DOHH2 (cell line): ENCODE results near the gene GREB1L.

Experiments
- H3F3A ChIP-seq: fragments of 200-600 bp; sonication (generic), shearing (Covaris generic); 2 replicates; pipeline ENCODE4 v1.6.0; 2016; ENCODE audit warnings: antibody characterized with exemption, mild to moderate bottlenecking; ENCODE audit not compliant: control insufficient read depth, insufficient read depth
- H3K27ac ChIP-seq: fragments of 200-600 bp; sonication (generic); 2 replicates; pipeline ENCODE4 v1.5.1; 2014; ENCODE audit warnings: low read depth, mild to moderate bottlenecking, low read length, moderate library complexity
- H3K27me3 ChIP-seq: fragments of 200-600 bp; sonication (generic); 2 replicates; pipeline ENCODE4 v1.6.1; 2014; ENCODE audit warnings: mild to moderate bottlenecking, low read length, mixed read lengths; ENCODE audit not compliant: control insufficient read depth
- H3K36me3 ChIP-seq: fragments of 200-600 bp; sonication (generic); 2 replicates; pipeline ENCODE4 v1.6.1; 2014; ENCODE audit warnings: mild to moderate bottlenecking, low read length, moderate library complexity, mixed read lengths; ENCODE audit not compliant: control insufficient read depth
- H3K4me1 ChIP-seq: fragments of 200-600 bp; sonication (generic); 2 replicates; pipeline ENCODE4 v1.6.1; 2014; ENCODE audit warnings: mild to moderate bottlenecking, low read length, mixed read lengths; ENCODE audit not compliant: control insufficient read depth
- H3K4me2 ChIP-seq: fragments of 200-600 bp; sonication (generic); 2 replicates; pipeline ENCODE4 v1.6.0; 2014; ENCODE audit warnings: mild to moderate bottlenecking, low read length, moderate library complexity
- H3K4me3 ChIP-seq: fragments of 200-600 bp; sonication (generic); 2 replicates; pipeline ENCODE4 v1.5.1; 2014; ENCODE audit warnings: mild to moderate bottlenecking, low read length, mixed read lengths
- H3K79me2 ChIP-seq: fragments of 200-600 bp; sonication (generic); 2 replicates; pipeline ENCODE4 v1.6.1; 2014; ENCODE audit warnings: mild to moderate bottlenecking, low read length, mixed read lengths; ENCODE audit not compliant: control insufficient read depth
- H3K9me2 ChIP-seq: fragments of 200-600 bp; sonication (generic); replicated peaks from 2 replicates; pipeline ENCODE4 v1.6.1; 2014; ENCODE audit warnings: mild to moderate bottlenecking, low read length, mixed read lengths; ENCODE audit not compliant: control insufficient read depth
- H3K9me3 ChIP-seq: fragments of 200-600 bp; sonication (generic); 2 replicates; pipeline ENCODE4 v1.6.1; 2014; ENCODE audit warnings: antibody characterized with exemption, low read length, mixed read lengths; ENCODE audit not compliant: control insufficient read depth, insufficient read depth
- H4K20me1 ChIP-seq: fragments of 200-600 bp; sonication (generic); 2 replicates; pipeline ENCODE4 v1.6.0; 2014; ENCODE audit warnings: low read depth, mild to moderate bottlenecking, antibody characterized with exemption, low read length, moderate library complexity; ENCODE audit not compliant: control insufficient read depth, insufficient read depth
- CTCF ChIP-seq: fragments of 200-600 bp; sonication (generic); IDR thresholded peaks from one replicate; pipeline ENCODE4 v1.5.1; 2014; ENCODE audit warnings: antibody characterized with exemption, mild to moderate bottlenecking, low read depth, low read length; ENCODE audit not compliant: poor library complexity, severe bottlenecking
- EZH2phosphoT487 ChIP-seq: fragments of 200-600 bp; sonication (generic); IDR thresholded peaks from 2 replicates; pipeline ENCODE4 v1.6.1; 2017; ENCODE audit warnings: borderline replicate concordance, mild to moderate bottlenecking, antibody characterized with exemption, low read length, moderate library complexity, mixed read lengths

Gene GREB1L

GRCh38 chr18:21383031-21383430, 141.0 kb downstream of the GREB1L start:
- H3F3A ChIP-seq, result no peaks in the 10 kb centered on the region
- TF ChIP-seq EZH2phosphoT487 (no peak), CTCF (no peak)
- no peaks in the 10 kb centered on the region for H3K36me3 ChIP-seq
- H3K4me3 ChIP-seq, result no peak overlapping the region
- H3K4me1 ChIP-seq, result no peaks in the 10 kb centered on the region
- H3K79me2 ChIP-seq, result no peaks in the 10 kb centered on the region
- no peaks in the 10 kb centered on the region for H3K9me3 ChIP-seq
- no peaks in the 10 kb centered on the region for H3K9me2 ChIP-seq
- no peak overlapping the region for H3K27ac ChIP-seq
- H4K20me1 ChIP-seq, result no peaks in the 10 kb centered on the region
- H3K4me2 ChIP-seq, result no peak overlapping the region
- H3K27me3 ChIP-seq, result no peaks in the 10 kb centered on the region; the same call in 1 of the 2 replicates

GRCh38 chr18:21386523-21387240, 144.7 kb downstream of the GREB1L start:
- Histone ChIP-seq H3K27me3 (no peaks in the 10 kb centered on the region; the same call in 1 of the 2 replicates), H3K4me2 (no peak overlapping the region)

GRCh38 chr18:21387886-21388285, 145.9 kb downstream of the GREB1L start:
- Histone ChIP-seq H3K9me2 (no peaks in the 10 kb centered on the region), H3K27me3 (no peaks in the 10 kb centered on the region; the same call in 1 of the 2 replicates), H3K27ac (no peak overlapping the region), H3K4me1 (no peaks in the 10 kb centered on the region), H3K36me3 (no peaks in the 10 kb centered on the region), H3K79me2 (no peaks in the 10 kb centered on the region), H3K9me3 (no peaks in the 10 kb centered on the region), H3F3A (no peaks in the 10 kb centered on the region), H3K4me3 (no peak overlapping the region), H4K20me1 (no peaks in the 10 kb centered on the region), H3K4me2 (no peak overlapping the region)
- TF ChIP-seq EZH2phosphoT487, result no peak
- TF ChIP-seq CTCF, result no peak

More at GRCh38 chr18:21386523-21387240, 144.7 kb downstream of the GREB1L start:
- no peaks in the 10 kb centered on the region for H3K36me3 ChIP-seq
- H3K4me1 ChIP-seq, result no peaks in the 10 kb centered on the region
- TF ChIP-seq EZH2phosphoT487 (no peak), CTCF (no peak)
- H3K4me3 ChIP-seq, result no peak overlapping the region
- H3K79me2 ChIP-seq, result no peaks in the 10 kb centered on the region
- no peaks in the 10 kb centered on the region for H4K20me1 ChIP-seq
- H3K9me3 ChIP-seq, result no peaks in the 10 kb centered on the region
- H3K9me2 ChIP-seq, result no peaks in the 10 kb centered on the region
- H3F3A ChIP-seq, result no peaks in the 10 kb centered on the region
- H3K27ac ChIP-seq, result no peak overlapping the region
